Adrenal gland (tissue), 12 donors: ENCODE data around the gene ART1. TPM values are rescaled to one million over a fixed set of nuclear protein-coding genes. Genes with fewer than 3 reads are reported as not detected.

Experiments
- DNase-seq, 7 donors: peaks; one replicate each; pipeline ENCODE4 v3.0.0-alpha.2; 2019 to 2020
- H3K27ac ChIP-seq, 5 donors: fragments of 200-600 bp; sonication (generic) in 4 of 5; 1 replicate in 3 of 5; 2 replicates in 2 of 5; pipeline versions ENCODE4 v1.5.1 to v1.8.0; 2016 to 2020; ENCODE audit warnings: mild to moderate bottlenecking in 1 of 5
- H3K27me3 ChIP-seq: fragments of 200-600 bp; 2 replicates; pipeline ENCODE4 v1.8.0; 2021
- H3K36me3 ChIP-seq, 2 donors: fragments of 200-600 bp; replicated peaks in 1 of 2; 1 replicate in 1 of 2; 2 replicates in 1 of 2; pipeline versions ENCODE4 v1.5.1 to v1.8.0; 2018 to 2022
- H3K4me1 ChIP-seq, 2 donors: fragments of 200-600 bp; replicated peaks in 1 of 2; 1 replicate in 1 of 2; 2 replicates in 1 of 2; pipeline versions ENCODE4 v1.5.1 to v1.8.0; 2018 to 2021
- H3K4me3 ChIP-seq, 4 donors: fragments of 200-600 bp; sonication (generic) in 3 of 4; one replicate each; pipeline ENCODE4 v1.5.1; 2016 to 2018
- H3K9me3 ChIP-seq, 3 donors: fragments of 200-600 bp; sonication (generic) in 1 of 3; replicated peaks in 1 of 3; 1 replicate in 2 of 3; 2 replicates in 1 of 3; pipeline versions ENCODE4 v1.5.1 to v1.8.0; 2016 to 2021
- CTCF ChIP-seq, 6 experiments: fragments of 450-650 bp in 4 of 6; fragments of 200-600 bp in 2 of 6; sonication (generic) in 1 of 6; IDR thresholded peaks; 1 replicate in 5 of 6; 2 replicates in 1 of 6; pipeline versions ENCODE4 v1.5.1 to v1.8.0; 2016 to 2021; ENCODE audit warnings: antibody characterized with exemption in 6 of 6, mild to moderate bottlenecking in 2 of 6, moderate library complexity in 1 of 6
- POLR2A ChIP-seq, 2 donors: fragments of 450-650 bp; IDR thresholded peaks; one replicate each; pipeline ENCODE4 v1.6.1; 2017; ENCODE audit warnings: antibody characterized with exemption in 2 of 2, mild to moderate bottlenecking in 2 of 2, moderate library complexity in 1 of 2
- WGBS, 4 donors: extraction: QIAGEN DNeasy Blood & Tissue Kit in 2 of 4; methylation state at CpG; one replicate each; pipeline versions ENCODE4 v1.1.5 to v1.1.7; 2013 to 2017; 5-methylcytosine and 5-hydroxymethylcytosine counted together
- intact Hi-C, 2 donors: fragments of 100-400 bp; cut with DNase I; formaldehyde crosslinking; loops; one replicate each; pipeline versions ENCODE4 v1.14.1 to v1.15.0; 2022 to 2023
- polyA plus RNA-seq, 3 donors: library from polyadenylated mRNA; stranded (reverse); fragments of 200-250 nt in 2 of 3; fragments of 350-450 nt in 1 of 3; fragmentation: Illumina TruSeq in 1 of 3; extraction: RNeasy Lipid Tissue Mini Kit (QIAGEN cat#74804) in 1 of 3; gene quantifications; one replicate each; pipeline ENCODE4 v1.2.3, GENCODE V29; 2013 to 2014
- total RNA-seq, 9 donors: library from RNA; depleted of rRNA in 4 of 9; stranded (reverse); fragments of >200 nt in 4 of 9; fragments of 120-200 nt in 1 of 9; fragmentation: NEBNext Ultra II Directional in 1 of 9; extraction: Animal tissue kit (Norgen Biotek cat#: 25700) in 1 of 9; gene quantifications; one replicate each; pipeline versions ENCODE4 v1.1.0 to v1.2.4, GENCODE V29; 2013 to 2023
- donor health status: healthy with polysubstance abuse.
- donor health status: Bipolar disorder and iron deficiency.
- donor health status: DM: yes; HTN: yes; CAD: no.
- donor health status: DM: no; HTN: no; CAD: no.
- donor health status: DM: no; HTN: no; CAD: no.
- donor health status: DM: yes; HTN: yes; CAD: no.

Gene ART1
- total and polyA plus RNA-seq, 12 donors = 0.46 to 5.2 (median 0.53) TPM; not detected in 8

GRCh38 chr11:3635641-3636375, 9.1 kb upstream of the ART1 start:
- no peaks in the 10 kb centered on the region for H3K36me3 ChIP-seq
- DNase-seq = no peak
- no peaks in the 10 kb centered on the region for H3K4me1 ChIP-seq
- intact Hi-C loops = no loop called here
- no peaks in the 10 kb centered on the region for H3K9me3 ChIP-seq
- H3K27ac ChIP-seq = no peak overlapping the region
- H3K4me3 ChIP-seq = no peak overlapping the region
- no peaks in the 10 kb centered on the region for H3K27me3 ChIP-seq
- WGBS, 4 donors = 85 to 93% (median 90%) methylated on average over 13 to 15 of the region's 15 CpGs
- no peak for TF ChIP-seq POLR2A (IDR thresholded peaks at IDR 0.05)
- TF ChIP-seq CTCF (IDR thresholded peaks at IDR 0.05) = no peak

GRCh38 chr11:3637201-3637600, 7.7 kb upstream of the ART1 start:
- TF ChIP-seq POLR2A (IDR thresholded peaks at IDR 0.05) (no peak), CTCF (IDR thresholded peaks at IDR 0.05) (no peak)
- DNase-seq = no peak
- no peaks in the 10 kb centered on the region for H3K9me3 ChIP-seq
- no peaks in the 10 kb centered on the region for H3K36me3 ChIP-seq
- peaks cover 4 to 5% of the 10 kb centered on the region in 2 donors for H3K4me1 ChIP-seq
- no peak overlapping the region for H3K27ac ChIP-seq
- no peaks in the 10 kb centered on the region for H3K27me3 ChIP-seq
- WGBS, 4 donors = 83 to 98% (median 86%) methylated on average over 6 to 13 of the region's 13 CpGs
- intact Hi-C loops = no loop called here
- no peak overlapping the region for H3K4me3 ChIP-seq

- TF ChIP-seq CTCF (IDR thresholded peaks at IDR 0.05) (no peak), POLR2A (IDR thresholded peaks at IDR 0.05) (no peak)
- H3K27me3 ChIP-seq = no peaks in the 10 kb centered on the region
- H3K9me3 ChIP-seq = no peaks in the 10 kb centered on the region
- intact Hi-C loops = no loop called here
- H3K36me3 ChIP-seq = no peaks in the 10 kb centered on the region
- WGBS, 4 donors = 75 to 90% (median 76%) methylated on average over 2 to 5 of the region's 5 CpGs
- peaks cover 11 to 14% of the 10 kb centered on the region in 2 donors for H3K4me1 ChIP-seq
- DNase-seq = no peak
- no peak overlapping the region for H3K4me3 ChIP-seq
- H3K27ac ChIP-seq = no peak overlapping the region
Measured at GRCh38 chr11:3638513-3638912, 6.4 kb upstream of the ART1 start.

- WGBS, 4 donors = 94 to 100% (median 96%) methylated on average over 5 to 14 of the region's 14 CpGs
- TF ChIP-seq POLR2A (IDR thresholded peaks at IDR 0.05) (no peak), CTCF (IDR thresholded peaks at IDR 0.05) (no peak)
- Histone ChIP-seq H3K9me3 (no peaks in the 10 kb centered on the region), H3K36me3 (no peaks in the 10 kb centered on the region), H3K27ac (no peak overlapping the region), H3K27me3 (no peaks in the 10 kb centered on the region), H3K4me3 (no peak overlapping the region), H3K4me1 (peaks cover 11 to 14% of the 10 kb centered on the region in 2 donors)
- DNase-seq = no peak
- intact Hi-C loops = no loop called here
Measured at GRCh38 chr11:3639841-3640240, 5.1 kb upstream of the ART1 start.
